Transverse colon (tissue), 3 donors: ENCODE results near the gene LINC00237.

Experiments used
- CTCF ChIP-seq, 5 experiments: fragments of 200-600 bp in 3 of 5; fragments of 450-650 bp in 2 of 5; sonication (generic) in 3 of 5; IDR thresholded peaks; 1 replicate in 2 of 5; 2 replicates in 3 of 5; pipeline ENCODE4 v1.5.1; 2016 to 2017; ENCODE audit warnings: antibody characterized with exemption in 5 of 5, inconsistent platforms in 3 of 5, mild to moderate bottlenecking in 2 of 5, moderate library complexity in 1 of 5
- EP300 ChIP-seq: sonication (generic); formaldehyde crosslinking; IDR thresholded peaks from one replicate; pipeline ENCODE4 v1.6.1; 2017; ENCODE audit warnings: antibody characterized with exemption, low read depth
- POLR2A ChIP-seq: fragments of 450-650 bp; IDR thresholded peaks from one replicate; pipeline ENCODE4 v1.6.1; 2016; ENCODE audit warnings: antibody characterized with exemption, mild to moderate bottlenecking, moderate library complexity

- TF ChIP-seq POLR2A (no peak), CTCF (IDR thresholded peaks at IDR 0.05) (no peak), EP300 (no peak)
Observed at GRCh38 chr20:21151791-21152190, 45.6 kb upstream of the LINC00237 start.
